Measurements from ENCODE around the gene NKIRAS1.
"Not testable (repeated sequence)": the region's sequence is repeated elsewhere in the genome, so short reads cannot be mapped to it uniquely, and the experiment has no call there.

NKIRAS1 gene

DNA sequence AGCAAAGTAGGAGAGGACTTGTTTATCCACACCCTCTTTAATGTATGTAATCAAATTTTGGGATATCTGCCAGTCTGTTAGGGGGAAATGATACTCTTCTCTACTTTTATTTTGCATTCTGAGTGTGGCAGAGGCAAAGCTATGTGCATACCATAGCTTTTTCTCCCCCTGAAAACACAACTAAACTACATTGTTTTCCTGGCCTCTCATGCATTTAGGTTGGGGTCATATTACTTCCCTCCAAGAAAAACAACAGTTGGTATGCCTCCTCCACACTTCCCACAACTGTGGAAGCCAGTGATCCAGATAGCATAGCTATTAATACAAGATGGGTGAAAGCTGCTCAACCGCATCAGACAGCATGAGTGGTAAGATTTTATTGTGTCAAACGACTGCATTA, 7.0 kb upstream of the NKIRAS1 start:
- Mint-ChIP-seq H3K9me3 (no peaks in the 10 kb centered on the region), H3K27me3 (no peaks in the 10 kb centered on the region), H3K27ac (no peak overlapping the region), H3K4me1 (ENCODE audit: low read depth) (peaks cover 22% of the 10 kb centered on the region), H3K36me3 (ENCODE audit: low read depth) (peaks cover 26% of the 10 kb centered on the region), H3K4me3 (no peak overlapping the region)

DNA sequence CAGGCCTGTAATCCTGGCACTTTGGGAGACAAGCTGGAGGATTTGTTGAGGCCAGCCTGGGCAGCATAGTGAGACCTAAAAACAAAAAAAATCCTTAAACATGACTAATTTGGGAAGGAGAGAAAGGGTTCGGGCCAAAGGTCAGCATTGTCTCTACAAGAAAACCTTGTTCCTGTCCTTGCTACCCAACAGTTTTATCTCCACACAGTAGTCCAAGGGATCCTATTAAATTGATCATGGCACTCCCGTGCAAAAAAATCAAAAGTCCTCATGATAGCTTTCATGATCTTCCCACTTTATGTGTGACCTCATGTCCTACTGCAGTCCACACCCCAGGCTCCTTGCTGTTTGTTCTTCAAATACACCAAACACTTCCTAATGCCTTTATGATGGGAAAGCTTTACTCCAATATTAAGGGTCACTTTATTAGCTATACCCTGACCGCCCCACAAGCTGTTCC, 4.3 kb upstream of the NKIRAS1 start:
- Mint-ChIP-seq H3K27ac (peak overlapping the region; percentile 21), H3K36me3 (ENCODE audit: low read depth) (peaks cover 43% of the 10 kb centered on the region)

DNA sequence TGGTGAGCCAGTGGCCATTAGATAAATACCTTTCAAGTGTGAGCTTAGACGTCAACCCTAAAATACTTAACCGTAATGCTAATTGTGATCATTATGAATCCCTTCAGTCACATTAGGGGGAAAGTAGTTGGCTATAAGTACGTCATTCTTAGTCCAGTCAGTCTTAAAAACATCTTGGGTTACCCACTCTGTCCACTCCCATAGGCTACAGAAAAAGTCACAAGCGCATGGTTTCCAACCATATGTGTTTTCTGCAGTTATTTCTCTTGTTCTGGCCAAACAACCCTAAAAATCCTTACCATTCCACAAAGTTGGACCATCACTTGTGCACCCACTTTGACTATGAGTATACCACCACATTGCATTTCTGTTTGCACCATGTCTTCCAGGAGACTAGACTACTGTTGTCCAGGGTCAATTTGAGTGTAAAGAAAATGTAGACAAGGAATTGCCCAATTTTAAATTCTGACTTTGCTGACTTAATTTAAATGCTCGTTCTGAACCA, 3.4 kb upstream of the NKIRAS1 start:
- Mint-ChIP-seq H3K4me3 (peak overlapping the region; percentile 98), H3K27ac (peak overlapping the region; percentile 16), H3K27me3 (peaks cover 4% of the 10 kb centered on the region), H3K36me3 (ENCODE audit: low read depth) (peaks cover 47% of the 10 kb centered on the region), H3K9me3 (no peaks in the 10 kb centered on the region), H3K4me1 (ENCODE audit: low read depth) (peaks cover 42% of the 10 kb centered on the region)

More for the DNA sequence above, 4.3 kb upstream of the NKIRAS1 start:
- Mint-ChIP-seq H3K4me1 (ENCODE audit: low read depth) (peaks cover 34% of the 10 kb centered on the region), H3K9me3 (no peaks in the 10 kb centered on the region), H3K4me3 (no peak overlapping the region), H3K27me3 (no peaks in the 10 kb centered on the region)

DNA sequence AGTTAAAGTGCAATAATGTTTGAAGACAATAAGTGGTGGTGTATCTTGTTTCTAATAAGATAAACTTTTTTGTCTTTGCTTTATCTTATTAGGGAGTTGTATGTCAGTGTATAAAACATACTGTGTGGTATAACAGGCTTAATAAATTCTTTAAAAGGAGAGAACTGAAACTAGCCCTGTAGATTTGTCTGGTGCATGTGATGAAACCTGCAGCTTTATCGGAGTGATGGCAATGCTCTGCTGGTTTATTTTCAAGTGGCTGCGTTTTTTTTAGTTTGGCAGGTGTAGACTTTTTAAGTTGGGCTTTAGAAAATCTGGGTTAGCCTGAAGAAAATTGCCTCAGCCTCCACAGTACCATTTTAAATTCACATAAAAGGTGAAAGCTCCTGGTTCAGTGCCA, 2.8 kb upstream of the NKIRAS1 start:
- Mint-ChIP-seq H3K4me1 (ENCODE audit: low read depth) (peaks cover 48% of the 10 kb centered on the region), H3K27ac (peak overlapping the region; percentile 16), H3K27me3 (peaks cover 4% of the 10 kb centered on the region), H3K4me3 (peak overlapping the region; percentile 98), H3K36me3 (ENCODE audit: low read depth) (peaks cover 47% of the 10 kb centered on the region), H3K9me3 (no peaks in the 10 kb centered on the region)

DNA sequence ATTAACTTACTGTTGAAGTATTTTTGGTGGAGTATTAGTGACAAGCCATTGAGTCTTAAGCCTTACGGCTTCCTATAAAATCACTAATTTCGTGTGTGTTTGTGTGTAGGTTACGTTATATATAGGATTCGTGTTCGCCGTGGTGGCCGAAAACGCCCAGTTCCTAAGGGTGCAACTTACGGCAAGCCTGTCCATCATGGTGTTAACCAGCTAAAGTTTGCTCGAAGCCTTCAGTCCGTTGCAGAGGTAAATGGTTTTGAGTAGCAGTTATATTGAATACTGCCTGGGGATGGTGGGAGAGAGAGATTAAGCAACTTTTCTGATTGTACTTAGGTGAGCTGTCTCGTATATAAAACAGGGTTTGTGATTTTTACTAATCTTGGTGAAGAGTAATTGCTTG, 1.5 kb upstream of the NKIRAS1 start:
- Mint-ChIP-seq H3K27ac (peak overlapping the region; percentile 99), H3K4me1 (ENCODE audit: low read depth) (peaks cover 58% of the 10 kb centered on the region), H3K36me3 (ENCODE audit: low read depth) (peaks cover 47% of the 10 kb centered on the region), H3K4me3 (peak overlapping the region; percentile 98)
- H3K27me3 Mint-ChIP-seq, H3K9me3 Mint-ChIP-seq: not testable (repeated sequence)

DNA sequence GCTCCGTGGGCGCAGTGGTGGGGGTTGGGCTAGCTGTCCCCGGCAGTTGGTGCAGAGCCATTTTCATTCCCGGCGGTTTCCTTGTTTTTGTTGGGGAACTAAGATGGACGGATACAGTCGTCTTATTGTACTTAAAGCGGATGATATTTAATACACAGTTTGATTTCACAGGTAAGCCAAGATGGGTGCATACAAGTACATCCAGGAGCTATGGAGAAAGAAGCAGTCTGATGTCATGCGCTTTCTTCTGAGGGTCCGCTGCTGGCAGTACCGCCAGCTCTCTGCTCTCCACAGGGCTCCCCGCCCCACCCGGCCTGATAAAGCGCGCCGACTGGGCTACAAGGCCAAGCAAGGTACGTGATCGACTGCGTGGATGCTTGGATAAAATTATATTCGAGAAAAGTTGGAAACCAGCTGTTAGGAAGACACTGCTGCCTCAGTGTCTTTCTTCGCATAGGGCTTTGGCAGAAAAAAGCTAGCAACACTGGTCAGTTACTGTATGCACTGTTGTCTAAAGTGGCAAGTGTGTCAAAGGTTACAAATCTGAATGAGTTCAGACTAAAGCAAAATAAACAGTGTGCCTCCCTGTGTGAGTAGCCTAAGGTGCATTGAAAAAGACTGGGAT, 1.0 kb upstream of the NKIRAS1 start:
- Mint-ChIP-seq H3K36me3 (ENCODE audit: low read depth) (peaks cover 47% of the 10 kb centered on the region), H3K27ac (peak overlapping the region; percentile 99), H3K4me1 (ENCODE audit: low read depth) (peaks cover 58% of the 10 kb centered on the region), H3K4me3 (peak overlapping the region; percentile 98)
- not testable (repeated sequence) for H3K27me3 Mint-ChIP-seq, H3K9me3 Mint-ChIP-seq

DNA sequence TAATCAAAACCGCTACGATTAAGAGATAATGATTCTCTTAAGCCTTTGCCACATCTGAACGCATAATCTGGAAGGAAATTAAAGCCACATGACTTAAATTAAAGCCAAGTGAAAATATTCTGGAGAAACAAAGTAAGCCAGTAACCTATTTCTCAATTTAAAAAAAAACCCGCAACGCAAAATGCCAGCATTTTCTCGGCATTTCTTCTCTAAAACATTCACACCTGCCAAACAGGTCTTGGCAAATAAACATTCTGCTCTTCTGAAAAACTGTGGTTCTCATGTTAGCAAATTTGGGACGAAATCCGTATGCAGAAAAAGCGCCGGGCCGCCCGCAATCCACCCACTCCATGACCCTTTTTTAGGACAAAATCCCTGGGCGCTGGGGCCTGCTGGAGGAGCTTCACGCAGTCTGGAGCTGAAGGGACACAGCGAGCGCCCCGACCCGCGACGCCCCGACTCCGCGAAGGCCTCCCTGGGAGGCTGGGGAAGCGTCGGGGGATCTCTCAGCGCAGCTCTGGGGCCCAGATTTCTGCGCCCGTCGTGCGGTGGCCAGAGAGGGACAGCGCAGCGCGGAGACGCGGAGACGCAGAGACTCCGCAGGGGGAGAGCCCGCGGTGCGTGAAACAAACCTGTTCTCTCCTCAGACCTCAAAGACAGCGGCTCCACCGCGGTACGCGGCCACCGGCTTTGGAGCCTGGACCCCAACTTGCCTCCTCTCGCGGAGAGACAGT, 471 bp downstream of the NKIRAS1 start:
- Mint-ChIP-seq H3K4me1 (ENCODE audit: low read depth) (peaks cover 58% of the 10 kb centered on the region), H3K27ac (peak overlapping the region; percentile 99), H3K9me3 (no peaks in the 10 kb centered on the region), H3K4me3 (peak overlapping the region; percentile 98), H3K36me3 (ENCODE audit: low read depth) (peaks cover 48% of the 10 kb centered on the region), H3K27me3 (peaks cover 4% of the 10 kb centered on the region)

DNA sequence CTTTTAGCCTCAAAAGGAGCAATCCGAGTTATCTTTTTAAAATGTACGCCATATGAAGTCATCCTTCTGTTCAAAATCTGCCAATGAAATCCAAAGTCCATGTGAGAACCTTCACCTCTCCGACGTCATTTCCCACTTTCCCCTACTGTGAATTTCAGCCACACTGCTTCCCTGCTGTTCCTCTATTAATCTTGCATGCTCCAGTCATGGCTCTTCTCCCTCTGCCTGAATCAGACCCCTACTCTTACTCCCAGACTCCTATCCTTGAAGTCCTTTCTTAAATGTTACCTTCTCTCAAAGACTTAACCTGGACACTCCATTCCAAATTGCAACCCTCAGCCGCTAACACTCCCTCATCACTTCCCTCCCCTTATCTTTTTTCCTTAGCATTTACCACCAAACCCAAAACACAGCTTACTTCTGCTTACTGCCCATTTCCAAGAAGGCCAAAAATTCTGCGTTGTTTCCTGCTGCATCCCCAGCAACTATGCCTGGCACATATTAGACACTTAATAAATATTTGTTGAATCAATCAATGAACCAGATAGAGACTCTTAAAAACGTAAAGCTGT, 1.2 kb downstream of the NKIRAS1 start:
- Mint-ChIP-seq H3K27me3 (peaks cover 4% of the 10 kb centered on the region), H3K9me3 (no peaks in the 10 kb centered on the region), H3K27ac (peak overlapping the region; percentile 99), H3K4me1 (ENCODE audit: low read depth) (peaks cover 57% of the 10 kb centered on the region), H3K4me3 (peak overlapping the region; percentile 98), H3K36me3 (ENCODE audit: low read depth) (peaks cover 43% of the 10 kb centered on the region)

DNA sequence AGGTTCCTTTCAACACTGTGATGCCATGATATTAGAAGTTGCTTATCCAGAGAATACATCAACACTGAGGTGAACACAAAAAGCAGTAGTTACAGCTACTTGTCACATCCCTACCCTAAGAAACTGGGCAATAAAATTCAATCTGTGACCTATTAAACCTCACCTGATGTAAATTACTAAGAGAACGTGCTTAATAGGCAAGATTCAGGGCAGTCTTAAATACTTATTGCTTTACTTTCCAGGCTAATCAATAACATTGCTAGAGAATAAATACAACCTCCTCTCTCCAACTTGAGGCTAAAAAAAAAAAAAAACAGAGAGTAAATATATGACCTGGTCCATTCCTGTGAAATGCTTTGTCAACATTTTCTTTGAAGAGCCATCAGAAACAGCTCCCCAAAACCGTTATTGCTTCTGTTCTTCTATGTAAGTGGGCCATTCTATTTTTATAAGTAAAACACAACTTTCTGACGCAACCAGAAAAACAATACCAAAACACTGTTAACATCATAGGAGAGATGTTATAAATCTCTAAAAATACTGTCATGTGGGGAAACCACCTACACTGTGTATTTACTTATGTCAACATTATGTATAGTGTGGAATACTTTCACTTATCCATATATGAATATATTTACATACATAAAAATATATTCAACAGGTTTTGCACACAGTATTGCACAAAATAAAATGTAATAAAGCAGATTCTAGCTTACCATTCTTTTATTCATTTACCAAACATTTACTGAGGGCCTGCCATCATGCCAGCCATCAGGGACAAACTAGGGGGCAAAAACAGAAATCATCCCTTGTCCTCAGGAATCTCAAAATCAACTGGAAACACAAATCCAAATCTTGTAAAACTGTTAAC, 2.7 kb downstream of the NKIRAS1 start:
- peaks cover 42% of the 10 kb centered on the region for H3K4me1 Mint-ChIP-seq (ENCODE audit: low read depth)
- peaks cover 4% of the 10 kb centered on the region for H3K27me3 Mint-ChIP-seq
- peaks cover 33% of the 10 kb centered on the region for H3K36me3 Mint-ChIP-seq (ENCODE audit: low read depth)
- H3K9me3 Mint-ChIP-seq, result no peaks in the 10 kb centered on the region
- no peak overlapping the region for H3K4me3 Mint-ChIP-seq
- H3K27ac Mint-ChIP-seq, result no peak overlapping the region

DNA sequence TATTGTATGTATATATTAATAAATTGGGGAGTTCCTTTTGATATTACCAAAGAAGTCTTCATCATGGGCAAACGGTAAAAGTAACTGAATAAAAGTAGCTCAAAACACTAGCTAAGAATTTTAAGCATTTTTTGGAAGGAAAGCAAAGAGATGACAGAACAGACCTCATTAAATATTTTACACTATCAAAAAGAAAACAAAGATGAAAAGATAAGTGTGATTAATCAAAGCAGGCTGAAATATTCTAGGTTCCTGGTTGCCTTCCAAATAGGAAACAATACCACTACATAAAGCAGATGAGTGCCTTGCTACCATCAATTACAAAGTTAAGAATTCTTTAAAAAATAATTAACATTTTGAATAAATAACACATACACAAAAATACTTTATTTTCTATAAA, 3.6 kb downstream of the NKIRAS1 start:
- H3K27me3 Mint-ChIP-seq, result peaks cover 4% of the 10 kb centered on the region
- peaks cover 33% of the 10 kb centered on the region for H3K4me1 Mint-ChIP-seq (ENCODE audit: low read depth)
- H3K27ac Mint-ChIP-seq, result no peak overlapping the region
- no peaks in the 10 kb centered on the region for H3K9me3 Mint-ChIP-seq
- H3K36me3 Mint-ChIP-seq (ENCODE audit: low read depth), result peaks cover 24% of the 10 kb centered on the region
- H3K4me3 Mint-ChIP-seq, result no peak overlapping the region

DNA sequence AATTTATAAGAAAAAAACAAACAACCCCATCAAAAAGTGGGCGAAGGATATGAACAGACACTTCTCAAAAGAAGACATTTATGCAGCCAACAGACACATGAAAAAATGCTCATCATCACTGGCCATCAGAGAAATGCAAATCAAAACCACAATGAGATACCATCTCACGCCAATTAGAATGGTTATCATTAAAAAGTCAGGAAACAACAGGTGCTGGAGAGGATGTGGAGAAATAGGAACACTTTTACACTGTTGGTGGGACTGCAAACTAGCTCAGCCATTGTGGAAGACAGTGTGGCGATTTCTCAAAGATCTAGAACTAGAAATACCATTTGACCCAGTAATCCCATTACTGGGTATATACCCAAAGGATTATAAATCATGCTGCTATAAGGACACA, 4.5 kb downstream of the NKIRAS1 start:
- H3K9me3 Mint-ChIP-seq, H3K27ac Mint-ChIP-seq, H3K4me3 Mint-ChIP-seq, H3K27me3 Mint-ChIP-seq: not testable (repeated sequence)
- Mint-ChIP-seq H3K36me3 (ENCODE audit: low read depth) (peaks cover 16% of the 10 kb centered on the region), H3K4me1 (ENCODE audit: low read depth) (peaks cover 27% of the 10 kb centered on the region)

DNA sequence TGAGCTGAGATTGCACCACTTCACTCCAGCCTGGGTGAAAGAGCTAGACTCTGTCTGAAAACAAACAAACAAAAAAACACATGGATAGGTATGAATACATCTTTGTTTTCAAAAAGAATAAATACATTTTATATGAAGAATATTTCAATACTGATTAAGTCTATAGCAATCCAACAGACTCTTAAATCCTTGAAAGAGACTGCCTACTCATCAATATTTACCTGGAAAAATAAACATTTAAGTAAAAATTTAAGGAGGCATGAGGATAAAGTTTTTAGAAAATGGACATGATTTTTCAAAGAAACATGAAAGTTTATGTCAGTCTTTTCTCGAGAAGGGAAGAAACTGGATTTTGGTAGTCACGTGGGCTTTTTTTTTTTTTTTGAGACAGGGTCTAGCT, 5.4 kb downstream of the NKIRAS1 start:
- H3K4me3 Mint-ChIP-seq, result no peak overlapping the region
- H3K27me3 Mint-ChIP-seq, result peaks cover 4% of the 10 kb centered on the region
- peaks cover 16% of the 10 kb centered on the region for H3K36me3 Mint-ChIP-seq (ENCODE audit: low read depth)
- H3K4me1 Mint-ChIP-seq (ENCODE audit: low read depth), result peaks cover 27% of the 10 kb centered on the region
- H3K9me3 Mint-ChIP-seq, result no peaks in the 10 kb centered on the region
- H3K27ac Mint-ChIP-seq, result no peak overlapping the region

DNA sequence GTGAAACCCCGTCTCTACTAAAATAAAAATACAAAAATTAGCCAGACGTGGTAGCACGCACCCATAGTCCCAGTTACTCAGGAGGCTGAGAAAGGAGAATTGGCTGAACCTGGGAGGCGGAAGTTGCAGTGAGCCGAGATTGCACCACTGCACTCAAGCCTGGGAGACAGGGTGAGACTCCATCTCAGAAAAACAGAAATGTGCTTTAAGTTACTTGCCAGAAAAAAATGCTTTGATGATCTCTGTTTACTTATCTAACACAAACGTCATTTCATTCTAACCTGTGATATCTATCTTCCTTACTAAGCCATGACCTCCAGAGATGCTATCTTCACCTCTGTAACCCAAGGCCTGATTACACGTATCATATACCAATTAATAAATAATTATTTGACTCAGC, 7.4 kb downstream of the NKIRAS1 start:
- H3K4me1 Mint-ChIP-seq (ENCODE audit: low read depth), result peaks cover 7% of the 10 kb centered on the region
- H3K27me3 Mint-ChIP-seq, result no peaks in the 10 kb centered on the region
- no peak overlapping the region for H3K4me3 Mint-ChIP-seq
- no peaks in the 10 kb centered on the region for H3K9me3 Mint-ChIP-seq
- H3K36me3 Mint-ChIP-seq (ENCODE audit: low read depth), result peaks cover 31% of the 10 kb centered on the region
- H3K27ac Mint-ChIP-seq, result no peak overlapping the region

DNA sequence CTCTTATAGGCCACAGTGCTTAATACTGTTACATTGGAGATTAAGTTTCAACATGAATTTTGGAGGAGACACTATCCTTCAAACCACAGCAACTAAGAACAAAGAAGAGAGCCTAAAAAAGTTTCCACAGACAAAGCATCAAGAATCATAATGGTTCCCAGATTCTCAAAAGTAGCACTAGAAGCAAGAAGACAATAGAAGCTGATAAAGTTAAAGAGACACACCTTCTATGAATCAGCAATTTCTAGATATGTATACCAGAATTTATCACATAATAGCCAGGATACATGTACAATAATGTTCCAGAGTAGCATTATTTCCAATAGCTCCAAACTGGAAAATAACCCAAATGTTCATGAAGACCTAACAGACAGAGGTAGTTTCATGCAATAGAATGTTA, 12.2 kb downstream of the NKIRAS1 start:
- no peaks in the 10 kb centered on the region for H3K9me3 Mint-ChIP-seq
- no peak overlapping the region for H3K4me3 Mint-ChIP-seq
- H3K4me1 Mint-ChIP-seq (ENCODE audit: low read depth), result no peaks in the 10 kb centered on the region
- H3K36me3 Mint-ChIP-seq (ENCODE audit: low read depth), result peaks cover 39% of the 10 kb centered on the region
- H3K27me3 Mint-ChIP-seq, result no peaks in the 10 kb centered on the region
- no peak overlapping the region for H3K27ac Mint-ChIP-seq

Measured in stimulated activated naive CD8-positive, alpha-beta T cell treated with anti-CD3 and anti-CD28 coated beads, Interleukin-15, Interleukin-2, amounts not matched to agents 100 ng/mL and 50 ng/mL, for 24 hours (primary cell).